Mucosa of gallbladder (tissue), 1 donor: ENCODE results near the gene CCDC97. TPM values are rescaled to one million over a fixed set of nuclear protein-coding genes. Genes with fewer than 3 reads are reported as not detected.
A peak's percentile ranks its signal among the peaks of the same experiment; 100 is the strongest.

ENCODE experiments used
- DNase-seq: peaks from one replicate; pipeline ENCODE4 v3.0.0-alpha.2; 2020; ENCODE audit warnings: low spot score
- total RNA-seq: library from RNA; stranded (reverse); gene quantifications from one replicate; pipeline ENCODE4 v1.2.1, GENCODE V29; 2021
- donor health status: DM: no; HTN: no; CAD: no.

The CCDC97 gene
- total RNA-seq, 1 donor from 2014 or later, result 26.2 TPM

DNA sequence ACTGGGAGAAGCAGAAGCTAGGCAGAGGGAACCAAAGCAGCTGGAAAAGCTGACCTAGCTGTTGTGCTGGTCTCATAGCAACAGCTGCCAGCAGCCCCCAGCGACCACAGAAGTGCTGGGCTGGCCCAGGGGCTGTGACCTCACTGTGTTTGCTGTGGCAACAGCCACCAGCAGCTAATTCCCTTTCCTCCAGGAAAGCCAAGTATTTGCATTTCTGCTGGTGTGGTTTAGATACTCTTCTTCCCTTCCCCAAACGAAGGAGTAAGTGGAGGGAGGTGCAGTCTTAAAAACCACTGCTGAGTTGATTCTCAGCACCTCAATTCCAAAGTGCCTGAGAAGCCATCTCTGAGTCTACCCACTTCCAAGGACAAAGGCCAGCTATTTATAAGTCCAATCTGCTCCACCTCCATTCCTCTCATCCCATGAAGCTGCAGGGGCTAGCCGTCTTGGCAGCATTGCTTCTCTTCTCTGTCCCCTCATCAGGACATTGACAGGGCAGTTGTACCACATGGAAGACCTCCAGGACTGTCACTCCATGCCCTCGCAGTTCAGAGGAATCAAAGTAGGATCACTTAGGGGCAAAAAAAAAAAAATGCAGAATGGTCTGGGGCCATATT lies 11.5 kb upstream of the CCDC97 start:
- DNase-seq, result peak; percentile 64

DNA sequence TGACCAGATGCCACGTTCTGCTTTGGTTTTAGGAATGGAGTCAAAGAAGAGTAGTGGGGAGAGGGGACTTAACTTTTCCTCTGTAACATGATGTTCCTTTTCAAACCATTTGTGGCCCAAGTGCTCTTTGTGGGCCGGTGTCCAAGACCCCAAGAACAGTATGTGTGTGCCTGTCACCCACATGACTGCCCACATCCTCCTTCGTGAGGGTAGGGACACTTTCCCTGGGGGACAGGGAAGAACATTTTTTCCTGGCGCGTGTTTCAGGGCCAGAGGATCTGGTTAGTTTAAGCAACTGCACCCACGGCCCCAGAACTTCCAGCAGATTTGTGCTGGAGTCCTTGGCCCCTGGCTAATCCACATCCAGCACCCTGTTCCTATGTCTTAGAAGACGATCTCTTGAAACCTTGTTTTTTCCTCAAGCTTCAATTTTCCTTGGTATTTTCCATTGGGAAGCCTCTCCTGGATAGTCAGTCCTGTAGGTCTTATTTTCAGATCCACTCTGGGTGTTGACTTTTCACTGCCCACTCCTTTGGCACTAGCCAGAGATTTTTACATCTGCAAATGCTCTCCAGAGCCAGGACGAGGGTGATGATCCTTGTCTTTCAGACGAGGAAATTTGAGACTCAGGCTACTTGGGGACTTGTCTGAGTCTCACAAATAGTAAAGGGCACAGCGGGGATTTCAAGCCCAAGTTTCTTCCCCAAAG lies 10.8 kb upstream of the CCDC97 start:
- no peak for DNase-seq

DNA sequence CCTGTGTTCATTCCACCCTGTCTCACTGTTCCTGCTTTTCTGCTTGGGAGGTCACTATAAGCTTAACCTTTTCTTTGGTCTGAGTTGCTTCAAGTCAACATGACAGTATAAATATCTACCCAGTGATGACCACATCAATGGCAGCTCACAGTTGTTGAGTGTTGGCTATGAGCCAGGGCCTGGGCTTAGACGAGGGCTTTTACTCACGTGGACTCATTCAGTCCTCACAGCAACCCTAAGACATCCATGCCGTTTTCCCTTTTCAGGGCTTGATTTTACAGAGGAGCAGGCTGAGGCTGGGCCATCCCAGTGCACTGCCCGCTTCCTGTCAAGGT lies 10.2 kb upstream of the CCDC97 start:
- no peak for DNase-seq

DNA sequence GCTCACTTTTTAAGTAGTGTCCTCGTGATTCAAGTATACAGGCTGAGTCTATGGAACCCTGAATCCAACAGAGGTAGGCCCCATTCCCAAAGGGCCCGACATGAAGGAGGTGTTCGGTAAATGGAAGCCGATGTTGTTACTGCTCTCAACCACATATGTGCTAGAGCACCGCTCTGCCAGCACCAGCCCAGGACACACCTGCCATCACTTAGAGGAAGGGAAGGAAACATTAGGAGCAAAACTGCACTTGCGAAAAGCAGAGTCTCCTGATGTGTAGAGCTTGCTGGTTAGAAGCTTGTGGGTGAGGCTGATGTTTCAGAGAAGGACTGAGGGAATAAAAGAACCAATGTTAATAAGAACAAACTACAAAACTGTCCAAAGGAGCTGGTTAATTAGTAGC lies 9.4 kb upstream of the CCDC97 start:
- DNase-seq, result no peak

DNA sequence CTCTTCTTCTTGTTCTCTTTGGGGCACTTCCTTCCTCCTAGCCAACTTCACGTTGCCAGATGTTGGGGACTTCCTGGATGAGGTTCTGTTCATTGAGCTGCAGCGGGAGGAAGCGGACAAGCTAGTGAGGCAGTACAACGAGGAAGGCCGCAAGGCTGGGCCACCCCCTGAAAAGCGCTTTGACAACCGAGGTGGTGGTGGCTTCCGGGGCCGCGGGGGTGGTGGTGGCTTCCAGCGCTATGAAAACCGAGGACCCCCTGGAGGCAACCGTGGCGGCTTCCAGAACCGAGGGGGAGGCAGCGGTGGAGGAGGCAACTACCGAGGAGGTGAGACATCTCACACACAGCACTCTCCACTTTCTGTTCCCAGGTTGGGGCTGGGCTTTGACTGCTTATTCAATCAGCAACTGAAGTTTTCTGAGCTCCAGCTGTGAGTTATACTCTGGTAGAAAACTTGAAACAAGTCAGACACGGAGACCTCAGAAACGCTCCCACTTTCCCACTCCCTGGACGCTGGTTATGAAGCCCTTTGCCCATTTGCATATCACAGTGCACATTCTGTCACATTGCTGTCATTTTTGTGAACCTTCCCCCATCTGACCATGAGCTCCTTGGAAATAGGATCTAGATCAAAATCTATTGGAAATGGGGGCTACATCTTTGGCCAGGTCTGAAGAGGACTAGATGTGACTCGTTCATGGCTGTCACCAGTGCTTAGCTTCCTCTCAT lies 7.2 kb upstream of the CCDC97 start:
- no peak for DNase-seq

DNA sequence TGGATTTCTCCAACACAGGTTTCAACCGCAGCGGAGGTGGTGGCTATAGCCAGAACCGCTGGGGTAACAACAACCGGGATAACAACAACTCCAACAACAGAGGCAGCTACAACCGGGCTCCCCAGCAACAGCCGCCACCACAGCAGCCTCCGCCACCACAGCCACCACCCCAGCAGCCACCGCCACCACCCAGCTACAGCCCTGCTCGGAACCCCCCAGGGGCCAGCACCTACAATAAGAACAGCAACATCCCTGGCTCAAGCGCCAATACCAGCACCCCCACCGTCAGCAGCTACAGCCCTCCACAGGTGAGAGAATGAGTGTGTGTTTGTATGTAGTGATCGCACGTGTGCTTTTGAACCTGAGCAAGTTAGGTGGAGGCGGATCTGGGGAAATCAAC lies 6.0 kb upstream of the CCDC97 start:
- no peak for DNase-seq

DNA sequence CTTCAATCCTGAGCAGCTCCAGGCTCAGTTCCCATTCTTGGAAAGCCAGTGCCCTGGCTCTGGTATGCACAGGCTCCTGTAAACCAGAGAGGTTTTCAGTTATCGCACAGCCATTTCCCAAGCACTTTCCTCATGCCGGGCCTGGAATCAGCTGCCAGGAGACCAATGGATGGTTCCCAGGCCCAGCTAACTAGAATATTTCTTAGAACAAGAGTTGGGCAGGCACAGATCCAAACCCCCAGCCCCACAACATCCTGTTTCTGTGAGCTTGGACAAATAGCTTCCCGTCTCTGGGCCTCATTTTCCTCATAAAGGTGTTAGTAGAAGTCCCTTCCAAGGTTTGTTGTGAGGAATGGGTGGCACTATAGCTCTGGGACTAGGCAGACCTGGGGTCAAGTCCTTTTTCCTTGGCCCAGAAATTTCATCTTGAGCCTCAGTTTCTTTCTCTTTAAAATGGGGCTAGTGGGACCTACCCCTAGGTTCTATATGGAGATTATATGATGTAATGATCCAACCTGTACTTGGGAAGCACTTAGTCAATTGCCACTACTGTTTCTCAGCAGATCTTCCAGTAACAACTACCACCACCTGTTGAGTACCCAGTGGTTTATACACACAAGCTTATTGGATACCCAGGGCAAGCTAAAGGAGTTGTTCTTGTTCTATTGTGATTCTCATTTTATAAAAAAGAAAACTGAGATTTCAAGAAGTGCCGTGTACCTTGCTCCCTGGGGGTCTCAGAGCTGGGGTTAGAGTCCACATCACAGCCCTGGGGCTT lies 5.1 kb upstream of the CCDC97 start:
- no peak for DNase-seq

DNA sequence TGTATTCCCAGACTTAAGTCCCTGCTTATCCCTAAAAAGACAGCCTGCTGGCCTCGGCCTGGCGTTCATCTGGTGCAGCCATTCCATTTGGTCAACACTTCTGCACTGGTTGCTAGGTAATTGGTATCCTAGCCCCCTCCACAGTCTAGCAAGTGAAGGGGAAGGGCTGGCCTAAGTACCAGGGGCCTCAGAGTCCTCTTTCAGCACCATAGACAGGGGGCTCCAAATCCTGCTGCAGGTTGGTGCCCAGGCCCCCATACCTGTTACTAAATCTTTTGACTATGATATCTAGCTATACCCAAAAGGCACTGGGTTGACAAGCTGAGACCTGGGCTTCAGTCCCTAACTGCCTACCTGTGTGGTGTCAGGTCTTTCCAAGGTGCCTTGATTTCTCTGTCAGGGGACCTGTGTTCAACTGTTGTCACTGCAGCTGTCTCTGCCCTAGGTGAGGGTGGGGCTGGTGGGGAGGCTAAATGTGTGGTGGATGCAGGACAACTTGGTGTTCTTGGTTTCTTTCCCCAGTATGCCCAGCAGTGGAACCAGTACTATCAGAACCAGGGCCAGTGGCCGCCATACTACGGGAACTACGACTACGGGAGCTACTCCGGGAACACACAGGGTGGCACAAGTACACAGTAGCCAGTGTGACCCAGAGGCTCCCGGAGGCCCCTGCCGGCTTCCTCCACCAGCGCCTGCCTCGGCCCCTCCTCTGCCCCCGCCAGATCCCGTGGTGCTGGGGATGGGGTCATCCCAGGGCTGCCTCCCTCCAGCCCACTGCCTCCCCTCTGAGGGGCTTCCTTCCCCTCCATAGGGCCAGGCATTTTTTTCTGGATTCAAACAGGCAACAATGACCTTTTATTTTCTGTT lies 3.8 kb upstream of the CCDC97 start:
- no peak for DNase-seq

DNA sequence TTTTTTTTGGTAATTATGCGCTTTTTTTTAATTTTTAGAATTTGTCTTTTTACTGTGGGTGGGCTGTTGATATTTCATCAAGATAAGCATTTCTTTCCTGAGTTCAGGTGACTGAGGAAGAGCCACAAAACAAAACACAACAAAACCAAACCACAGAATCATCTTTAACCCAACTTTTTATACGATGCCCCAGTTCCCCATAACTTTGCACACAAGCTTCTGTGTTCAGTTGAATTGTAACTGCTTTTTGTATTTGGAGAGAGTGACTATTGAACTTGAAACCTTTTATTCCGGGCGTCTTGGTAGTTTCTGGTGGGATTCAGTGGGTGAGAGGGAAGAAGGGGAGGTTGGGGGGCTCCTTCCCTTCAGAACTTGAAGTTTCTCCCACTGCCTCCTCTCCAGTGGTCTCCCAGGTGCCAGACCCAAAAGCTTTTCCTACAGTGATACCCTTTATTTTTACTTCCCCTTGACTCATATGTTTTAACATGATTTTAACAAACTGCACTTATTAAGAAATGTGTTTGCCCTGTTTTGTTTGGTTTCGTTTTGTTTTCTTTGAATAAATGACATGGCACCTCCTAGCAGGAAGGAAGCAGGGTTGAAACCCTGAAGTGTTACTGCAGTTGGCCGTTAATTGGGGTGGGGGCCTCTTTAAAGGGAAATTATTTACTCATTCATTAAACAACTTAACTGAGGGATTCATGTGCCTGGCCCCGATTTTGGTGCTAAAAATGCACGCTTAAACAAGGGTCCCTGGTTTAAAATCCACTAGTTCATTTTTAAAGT lies 2.7 kb upstream of the CCDC97 start:
- DNase-seq, result no peak

DNA sequence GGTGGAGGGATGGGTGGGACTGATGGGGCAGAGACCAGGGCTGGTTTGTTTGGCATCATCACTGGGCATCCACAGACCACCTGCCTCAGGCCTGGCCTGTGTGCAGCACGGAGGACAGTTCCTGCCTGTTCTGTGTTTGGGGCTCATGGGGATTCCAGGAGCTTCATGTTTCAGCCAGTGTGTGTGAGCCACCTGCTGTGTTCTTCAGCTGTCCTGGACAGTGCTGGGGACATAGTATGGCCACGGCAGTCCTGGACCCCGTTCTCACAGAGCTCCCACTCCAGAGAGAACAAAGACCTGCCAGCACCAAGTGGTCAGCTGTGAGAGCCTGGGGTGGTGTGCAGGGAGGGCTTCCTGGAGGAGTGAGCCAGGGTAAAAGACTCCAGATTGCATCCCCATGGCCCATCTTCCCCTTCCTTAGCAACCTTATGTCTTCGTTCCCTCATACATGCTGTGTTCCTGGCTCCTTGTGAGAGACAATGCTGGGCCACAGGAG lies 2.0 kb upstream of the CCDC97 start:
- DNase-seq, result no peak

DNA sequence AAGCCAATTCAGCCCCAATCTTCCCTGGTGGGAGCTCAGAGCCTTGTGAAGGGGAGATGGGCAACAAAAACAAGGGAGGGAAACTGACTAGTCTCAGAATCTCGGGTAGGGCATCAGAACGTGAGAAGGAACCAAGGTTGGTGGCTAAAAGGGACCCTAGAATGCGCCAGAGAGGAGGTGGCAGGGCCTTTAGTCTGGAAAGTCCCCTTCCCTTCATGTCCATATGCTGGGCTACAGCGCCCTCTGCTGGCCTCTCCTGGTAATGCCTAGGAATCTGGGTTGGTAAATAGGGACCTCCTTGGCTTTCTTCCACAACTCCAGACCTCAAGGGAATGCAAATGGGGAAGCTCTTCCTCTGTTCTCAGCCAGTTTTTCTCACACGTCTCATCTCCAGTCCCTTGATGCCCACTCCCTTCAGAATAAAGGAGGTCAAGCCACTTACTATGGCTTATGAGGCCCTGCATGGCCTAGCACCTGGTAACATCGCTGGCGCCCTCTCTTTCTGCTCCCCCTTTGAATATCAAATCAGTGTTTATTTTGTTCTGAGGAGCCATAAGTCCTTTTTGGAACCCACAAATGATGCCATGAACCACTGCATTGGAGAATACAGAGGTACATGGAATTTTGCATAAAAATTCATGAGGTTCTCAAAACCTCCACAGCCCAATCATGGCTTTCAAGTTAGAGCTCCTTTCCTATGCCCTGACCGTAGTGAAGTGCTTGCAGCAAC lies 1.4 kb upstream of the CCDC97 start:
- DNase-seq, result peak; percentile 94

DNA sequence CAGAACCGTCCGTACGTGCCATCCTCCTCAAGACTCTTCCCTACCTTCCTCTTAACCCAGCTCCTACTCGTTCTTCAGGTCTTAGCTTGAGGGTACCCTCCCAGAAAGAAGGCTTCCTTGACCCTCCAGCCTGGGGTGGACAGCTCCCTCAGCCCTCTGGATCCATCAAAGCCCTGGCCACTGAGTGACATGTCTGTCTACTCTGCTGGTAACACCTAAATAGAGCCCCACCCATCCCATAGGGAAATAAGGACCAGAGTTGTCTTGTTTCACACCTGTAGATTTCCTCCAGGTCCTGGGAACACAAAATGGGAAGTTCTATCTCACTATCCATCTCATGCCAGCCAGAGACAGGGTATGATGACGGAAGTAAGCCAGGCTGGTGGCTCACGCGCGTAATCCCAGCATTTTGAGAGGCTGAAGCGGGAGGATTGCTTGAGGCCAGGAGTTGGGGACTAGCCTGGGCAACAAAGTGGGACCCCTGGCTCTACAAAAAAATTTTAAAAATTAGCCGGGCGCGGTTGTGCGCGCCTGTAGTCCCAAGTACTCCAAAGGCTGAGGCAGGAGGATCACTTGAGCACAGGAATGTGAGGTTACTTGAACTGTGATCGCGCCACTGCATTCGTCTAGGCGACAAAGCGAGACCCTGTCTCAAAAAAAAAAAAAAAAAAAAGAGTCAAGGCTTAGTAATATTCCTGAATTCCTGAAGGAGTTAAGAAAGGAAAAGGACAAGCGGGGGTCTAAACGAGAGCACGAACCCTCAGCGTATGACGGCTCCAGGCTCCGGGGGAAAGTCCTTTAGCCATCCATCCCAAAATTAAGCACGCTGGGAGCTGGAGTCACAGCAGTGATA lies 566 bp upstream of the CCDC97 start:
- no peak for DNase-seq

DNA sequence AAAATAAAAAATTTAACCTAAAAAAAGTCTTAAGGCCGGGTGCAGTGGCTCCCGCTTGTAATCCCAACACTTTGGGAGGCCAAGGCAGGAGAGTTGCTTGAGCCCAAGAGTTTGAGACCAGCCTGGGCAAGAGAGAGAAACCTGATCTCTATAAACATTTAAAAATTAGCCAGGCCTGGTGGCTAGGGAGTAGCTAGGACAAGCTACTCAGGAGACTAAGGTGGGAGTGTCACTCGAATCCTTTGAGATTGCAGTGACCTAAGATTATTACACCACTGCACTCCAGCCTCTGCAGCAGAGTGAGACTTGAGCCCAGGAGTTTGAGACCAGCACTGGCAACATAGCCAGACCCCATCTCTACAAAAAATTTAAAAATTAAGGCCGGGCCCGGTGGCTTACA lies 1.1 kb downstream of the CCDC97 start:
- DNase-seq, result no peak

DNA sequence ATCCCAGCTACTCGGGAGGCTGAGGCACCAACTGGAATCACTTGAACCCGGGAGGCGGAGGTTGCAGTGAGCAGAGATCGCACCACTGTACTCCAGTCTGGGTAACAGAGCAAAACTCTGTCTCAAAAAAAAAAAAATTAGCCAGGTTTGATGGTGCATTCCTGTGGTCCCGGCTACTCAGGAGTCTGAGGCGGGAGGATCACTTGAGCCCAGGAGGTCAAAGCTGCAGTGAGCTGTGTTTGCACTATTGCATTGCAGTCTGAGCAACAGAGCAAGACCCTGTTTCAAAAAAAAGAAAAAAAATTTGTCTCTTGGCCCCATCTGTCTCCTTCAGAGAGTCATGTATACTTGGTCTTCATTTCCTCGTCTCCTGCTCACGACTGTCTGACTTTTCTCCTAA lies 1.6 kb downstream of the CCDC97 start:
- DNase-seq, result no peak

DNA sequence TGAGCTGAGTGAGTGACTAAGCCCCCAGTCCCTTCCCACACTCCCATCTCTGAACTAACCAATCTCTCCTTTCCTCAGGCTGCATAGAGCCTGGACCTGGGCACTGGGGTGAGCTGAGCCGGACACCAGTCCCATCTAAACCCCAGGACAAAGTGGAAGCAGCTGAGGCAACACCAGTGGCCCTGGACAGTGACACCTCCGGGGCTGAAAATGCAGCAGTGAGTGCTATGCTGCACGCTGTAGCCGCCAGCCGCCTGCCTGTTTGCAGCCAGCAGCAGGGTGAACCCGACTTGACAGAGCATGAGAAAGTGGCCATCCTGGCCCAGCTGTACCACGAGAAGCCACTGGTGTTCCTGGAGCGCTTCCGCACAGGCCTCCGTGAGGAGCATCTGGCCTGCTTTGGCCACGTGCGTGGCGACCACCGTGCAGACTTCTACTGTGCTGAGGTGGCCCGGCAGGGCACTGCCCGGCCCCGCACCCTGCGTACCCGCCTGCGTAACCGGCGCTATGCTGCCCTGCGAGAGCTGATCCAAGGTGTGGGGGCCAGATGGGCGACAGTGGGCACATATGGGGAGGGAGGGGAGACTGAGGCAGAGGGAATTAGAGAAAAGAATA lies 6.4 kb downstream of the CCDC97 start:
- no peak for DNase-seq

DNA sequence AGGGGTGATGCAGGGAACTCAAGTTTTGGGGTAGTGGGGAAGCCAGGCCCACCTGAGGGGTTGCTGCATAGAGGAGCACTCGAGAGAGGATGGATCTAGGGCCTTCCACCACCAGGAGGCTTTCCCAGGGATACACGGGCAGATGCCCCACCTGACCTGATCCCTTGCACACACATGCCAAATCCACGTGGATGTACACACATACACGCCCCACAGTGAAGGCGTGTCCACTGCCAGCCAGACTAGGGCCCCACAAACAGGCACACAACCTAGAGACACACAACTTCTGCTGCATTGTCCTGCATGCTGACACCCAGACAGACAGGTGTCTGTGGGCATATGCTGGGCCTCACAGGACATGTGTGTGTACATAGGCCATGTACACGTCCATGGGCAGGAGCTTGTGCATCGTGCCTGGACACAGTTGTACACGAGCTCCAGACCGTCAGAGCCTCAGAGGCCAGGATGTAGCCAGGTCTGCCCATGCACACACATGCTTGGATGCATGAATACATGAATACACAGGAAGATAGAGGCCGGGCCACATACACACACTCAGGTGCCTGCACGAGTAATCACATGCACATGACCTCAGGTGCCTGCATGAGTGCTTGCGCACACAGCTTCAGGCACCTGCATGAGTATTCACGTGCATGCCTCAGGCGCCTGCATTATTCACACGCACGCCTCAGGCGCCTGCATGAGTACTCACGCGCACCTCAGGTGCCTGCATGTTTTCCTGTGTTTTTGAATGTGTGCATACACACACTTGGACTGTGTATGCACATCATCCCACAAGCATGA lies 8.9 kb downstream of the CCDC97 start:
- no peak for DNase-seq

DNA sequence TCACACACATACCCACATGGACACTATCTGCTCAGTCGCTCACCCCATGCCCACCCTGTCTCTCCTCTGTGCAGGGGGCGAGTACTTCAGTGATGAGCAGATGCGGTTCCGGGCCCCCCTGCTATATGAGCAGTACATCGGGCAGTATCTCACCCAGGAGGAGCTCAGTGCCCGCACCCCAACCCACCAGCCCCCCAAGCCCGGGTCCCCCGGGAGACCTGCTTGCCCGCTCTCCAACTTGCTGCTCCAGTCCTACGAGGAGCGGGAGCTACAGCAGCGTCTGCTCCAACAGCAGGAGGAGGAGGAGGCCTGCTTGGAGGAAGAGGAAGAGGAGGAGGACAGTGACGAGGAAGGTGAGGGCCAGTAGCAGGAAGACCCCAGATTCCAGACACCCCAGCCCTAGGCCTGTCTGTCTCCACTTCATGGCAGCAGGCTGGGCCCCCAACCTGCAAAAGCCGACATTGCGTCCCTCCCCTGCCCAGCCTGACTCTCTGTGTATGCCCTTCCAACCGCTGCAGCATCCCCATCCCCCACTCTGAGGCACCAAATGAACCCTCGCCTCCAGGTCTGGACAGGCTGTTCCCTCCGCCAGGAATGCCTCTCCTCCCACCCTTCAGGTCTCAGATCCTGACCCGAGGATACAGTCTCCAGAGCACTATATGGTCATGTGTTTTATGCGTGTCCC lies 9.7 kb downstream of the CCDC97 start:
- no peak for DNase-seq
